GM19452 (cell line): ENCODE measurements around the gene GAS6.
"Not testable (repeated sequence)": the region's sequence is repeated elsewhere in the genome, so short reads cannot be mapped to it uniquely, and the experiment has no call there.

ENCODE experiments used
- ATAC-seq: cut with Tn5 transposase; IDR thresholded peaks from one replicate; pipeline ENCODE4 v1.9.1; 2021; ENCODE audit not compliant: unreplicated experiment

GAS6 gene

DNA sequence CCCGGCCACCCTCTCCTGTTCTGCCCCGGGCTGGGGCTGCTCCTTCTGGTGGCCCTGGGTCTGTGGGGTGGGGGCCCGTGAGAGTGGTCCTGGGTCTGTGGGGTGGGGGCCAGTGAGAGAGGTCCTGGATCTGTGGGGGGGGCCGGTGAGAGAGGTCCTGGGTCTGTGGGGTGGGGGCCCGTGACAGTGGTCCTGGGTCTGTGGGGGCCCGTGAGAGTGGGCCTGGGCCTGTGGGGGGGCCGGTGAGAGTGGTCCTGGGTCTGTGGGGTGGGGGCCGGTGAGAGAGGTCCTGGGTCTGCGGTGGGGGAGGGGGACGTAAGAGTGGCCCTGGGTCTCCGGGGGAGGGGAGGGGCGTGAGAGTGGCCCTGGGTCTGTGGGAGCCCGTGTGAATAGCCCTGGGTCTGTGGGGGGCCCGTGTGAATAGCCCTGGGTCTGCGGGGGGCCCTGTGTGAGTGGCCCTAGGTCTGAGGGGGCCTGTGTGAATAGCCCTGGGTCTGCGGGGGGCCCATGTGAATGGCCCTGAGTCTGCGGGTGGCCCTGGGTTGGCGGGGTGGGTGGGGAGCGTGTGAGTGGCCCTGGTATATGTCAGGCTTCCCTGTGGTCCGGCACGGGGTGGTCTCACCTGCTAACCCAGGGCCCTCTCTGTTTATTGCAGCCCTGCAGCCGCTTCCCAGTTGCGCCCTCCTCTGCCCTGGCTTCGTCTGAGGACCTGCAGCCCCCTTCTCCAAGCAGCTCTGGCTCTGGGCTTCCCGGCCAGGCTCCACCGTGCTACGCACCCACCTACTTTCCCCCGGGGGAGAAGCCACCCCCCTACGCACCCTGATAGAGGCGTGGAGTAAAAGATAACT is 52.6 kb downstream of the GAS6 start:
- ATAC-seq, result no peak

DNA sequence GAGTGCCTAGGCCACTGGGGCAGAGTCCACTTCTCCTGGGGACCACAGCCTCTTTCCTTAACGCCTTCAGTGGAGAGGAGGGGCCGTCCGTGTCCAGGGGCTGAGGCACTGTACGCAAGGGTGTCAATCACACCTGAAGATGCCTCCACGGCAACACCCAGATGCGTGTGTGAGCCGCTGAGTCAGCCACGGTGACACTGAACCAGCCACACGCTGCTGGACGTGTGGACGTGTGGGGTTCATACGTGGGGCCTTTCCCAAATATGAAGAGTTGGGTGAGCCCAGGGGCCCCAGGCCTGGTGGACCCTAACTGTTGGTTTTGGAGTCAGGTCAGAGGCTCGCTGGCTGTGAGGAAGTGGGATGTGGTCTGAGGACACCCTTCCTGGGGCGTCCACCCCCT is 53.2 kb downstream of the GAS6 start:
- ATAC-seq, result no peak

GRCh38 chr13:113809934-113810333 is 53.9 kb downstream of the GAS6 start:
- ATAC-seq, result no peak

- ATAC-seq, result no peak
These were observed 55.6 kb downstream of the GAS6 start for GRCh38 chr13:113808058-113808834.

GRCh38 chr13:113806526-113806925 is 57.4 kb downstream of the GAS6 start:
- no peak for ATAC-seq

DNA sequence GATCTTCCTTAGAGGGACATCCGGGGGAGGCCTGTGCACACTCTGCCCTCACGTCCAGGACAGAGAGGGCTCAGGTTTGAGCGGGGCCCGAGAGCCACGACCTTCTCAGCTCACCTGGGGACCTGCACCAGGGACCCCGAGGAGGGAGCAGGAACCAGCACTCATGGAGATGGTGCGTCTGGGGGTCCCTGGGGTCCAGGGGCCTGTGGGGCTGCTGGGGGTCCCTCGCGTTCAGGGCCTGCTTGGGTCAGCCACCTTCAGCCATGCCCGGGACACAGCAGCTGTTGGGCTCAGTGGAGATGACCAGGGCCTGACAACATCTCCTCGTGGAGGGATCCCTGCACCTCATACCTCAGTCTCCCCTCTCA is 57.8 kb downstream of the GAS6 start:
- ATAC-seq, result no peak

DNA sequence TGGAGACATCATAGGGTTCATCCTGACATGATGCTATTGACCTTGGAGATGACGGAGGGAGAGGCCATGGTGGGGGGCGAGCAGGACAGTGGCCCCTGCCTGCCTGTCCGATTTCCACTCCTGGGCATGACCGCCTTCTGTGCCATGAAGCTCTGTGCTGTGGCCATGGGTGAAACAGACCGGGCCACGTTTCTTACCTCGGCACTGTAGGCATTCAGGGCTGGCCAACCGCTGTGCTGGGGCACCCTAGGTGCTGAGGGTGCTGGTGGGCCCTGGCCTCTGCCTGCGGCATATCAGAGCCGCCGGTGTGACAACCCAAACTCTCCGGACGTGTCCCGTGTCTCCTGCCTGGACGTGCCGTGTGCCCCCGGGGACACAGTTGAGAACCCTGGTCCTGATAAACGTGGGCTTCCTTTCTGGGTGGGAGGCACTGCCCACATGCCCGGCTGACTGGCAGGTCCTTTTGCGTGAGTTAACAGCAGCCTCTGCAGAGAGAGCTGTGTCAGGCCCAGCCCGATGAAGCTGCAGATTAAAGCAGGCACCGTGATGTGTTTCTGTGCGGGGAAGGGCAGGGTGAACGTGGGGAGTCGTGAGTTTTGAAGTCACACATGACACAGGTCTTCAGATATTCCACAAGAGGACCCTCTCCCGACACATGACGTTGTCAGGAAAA is 58.3 kb downstream of the GAS6 start:
- no peak for ATAC-seq

GRCh38 chr13:113804703-113805430 is 59.0 kb downstream of the GAS6 start:
- no peak for ATAC-seq

DNA sequence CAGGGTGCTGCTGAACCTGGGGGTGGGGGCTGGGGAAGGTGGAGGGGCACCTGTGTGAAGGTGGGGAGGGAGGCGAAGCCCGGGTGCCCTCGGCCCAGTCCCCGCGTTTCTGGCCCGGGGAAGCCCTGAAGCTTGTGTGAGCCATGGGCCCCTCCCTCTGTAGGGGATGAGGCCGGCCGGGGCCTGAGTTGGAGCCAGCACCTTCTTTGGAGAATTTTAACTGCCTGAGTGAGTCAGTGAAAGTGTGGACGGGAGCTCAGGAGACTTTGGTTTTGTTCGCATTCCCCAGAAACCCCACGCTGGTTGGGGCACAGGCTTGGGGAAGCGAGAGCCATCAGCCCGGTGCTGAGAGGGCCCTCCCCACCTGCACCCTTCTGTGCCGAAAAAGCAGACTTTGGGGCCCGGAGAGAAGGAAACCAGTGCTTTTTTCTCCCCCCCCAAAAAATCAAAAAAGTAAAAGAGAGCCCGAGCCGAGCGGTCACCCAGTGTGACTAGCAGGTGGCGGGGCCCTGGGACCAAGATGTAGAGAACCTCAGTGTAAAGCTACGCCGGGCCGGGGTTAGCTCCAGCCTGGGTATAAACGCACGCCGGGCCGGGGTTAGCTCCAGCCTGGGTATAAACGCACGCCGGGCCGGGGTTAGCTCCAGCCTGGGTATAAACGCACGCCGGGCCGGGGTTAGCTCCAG is 59.7 kb downstream of the GAS6 start:
- no peak for ATAC-seq

GRCh38 chr13:113803409-113804016 is 60.4 kb downstream of the GAS6 start:
- ATAC-seq, result no peak

- no peak for ATAC-seq
These were observed 61.1 kb downstream of the GAS6 start for GRCh38 chr13:113802761-113803160.

GRCh38 chr13:113802090-113802531 is 61.8 kb downstream of the GAS6 start:
- ATAC-seq, result no peak

DNA sequence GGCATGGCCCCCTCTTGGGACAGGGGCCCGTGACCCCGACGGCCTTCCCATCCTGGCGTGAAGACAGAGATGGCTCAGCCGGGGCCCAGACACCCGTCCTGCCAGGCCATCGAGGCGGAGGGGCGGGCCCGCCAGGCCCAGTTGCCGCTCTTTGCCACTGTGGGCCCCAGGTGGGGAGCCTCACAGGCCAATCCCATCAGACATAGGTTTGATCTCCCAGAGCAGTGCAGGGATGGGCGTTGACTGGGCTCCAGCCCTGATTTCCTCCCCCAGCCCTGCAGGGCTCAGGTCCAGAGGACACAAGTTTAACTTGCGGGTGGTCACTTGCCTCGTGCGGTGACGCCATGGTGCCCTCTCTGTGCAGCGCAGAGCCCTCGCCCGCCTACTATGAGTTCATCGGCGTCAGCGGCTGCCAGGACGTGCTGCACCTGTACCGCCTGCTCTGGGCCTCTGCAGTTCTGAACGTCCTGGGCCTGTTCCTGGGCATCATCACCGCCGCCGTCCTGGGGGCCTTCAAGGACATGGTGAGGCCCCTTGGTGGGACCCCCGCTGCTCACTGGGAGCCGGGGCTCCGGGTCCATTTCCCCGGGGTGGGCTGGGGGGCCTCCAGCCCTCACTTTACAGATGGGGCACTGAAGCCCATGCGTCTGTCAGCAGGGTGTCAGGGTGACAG is 62.5 kb downstream of the GAS6 start:
- no peak for ATAC-seq

DNA sequence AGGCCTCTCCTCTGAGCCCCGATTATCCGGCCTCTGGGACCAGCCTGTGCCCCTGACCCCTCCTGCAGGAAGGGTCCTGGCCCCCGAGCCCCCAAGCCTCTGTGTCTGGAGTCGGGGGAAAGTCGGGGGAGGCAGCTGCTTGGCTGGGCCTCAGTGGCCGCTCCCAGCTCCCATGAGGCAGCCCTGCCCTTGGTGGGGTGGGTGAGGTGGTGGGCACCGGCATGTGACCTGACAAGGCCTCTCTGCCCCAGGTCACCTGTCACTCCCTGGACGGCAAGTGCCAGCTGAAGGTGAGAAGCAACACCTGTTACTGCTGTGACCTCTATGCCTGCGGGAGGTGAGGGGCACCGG is 63.3 kb downstream of the GAS6 start:
- ATAC-seq, result no peak

DNA sequence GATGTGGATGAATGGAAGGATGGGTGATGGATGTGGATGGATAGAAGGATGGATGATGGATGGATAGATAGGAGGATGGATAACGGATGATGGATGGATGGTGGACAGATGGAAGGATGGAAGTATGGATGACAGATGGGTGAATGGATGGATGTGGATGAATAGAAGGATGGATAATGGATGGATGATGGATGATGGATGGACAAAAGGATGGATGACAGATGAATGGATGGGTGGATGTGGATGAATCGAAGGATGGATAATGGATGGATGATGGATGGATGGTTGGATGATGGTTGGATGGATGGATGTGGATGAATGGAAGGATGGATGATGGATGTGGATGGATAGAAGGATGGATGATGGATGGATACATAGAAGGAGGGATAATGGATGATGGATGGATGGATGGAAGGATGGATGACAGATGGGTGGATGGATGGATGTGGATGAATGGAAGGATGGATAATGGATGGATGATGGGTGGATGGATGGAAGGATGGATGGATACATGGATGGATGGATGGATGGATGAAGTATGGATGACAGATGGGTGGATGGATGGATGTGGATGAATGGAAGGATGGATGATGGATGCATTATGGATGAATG is 65.6 kb downstream of the GAS6 start:
- ATAC-seq, result no peak

- ATAC-seq, result no peak
These were observed 66.8 kb downstream of the GAS6 start for GRCh38 chr13:113796964-113797676.

GRCh38 chr13:113796211-113796963 is 67.5 kb downstream of the GAS6 start:
- ATAC-seq, result no peak

GRCh38 chr13:113795362-113795761 is 68.5 kb downstream of the GAS6 start:
- ATAC-seq, result not testable (repeated sequence)
